ENCODE measurements around the gene FAM184A.

GRCh38 chr6:119124079-119124824 lies 45.8 kb upstream of the FAM184A start:
- no peak for TF ChIP-seq CTCF (IDR thresholded peaks at IDR 0.05; ENCODE audit: borderline replicate concordance, extremely low read depth, low read length, poor library complexity, severe bottlenecking)
- TF ChIP-seq EZH2 (IDR thresholded peaks at IDR 0.05; ENCODE audit: borderline replicate concordance, low read depth, low read length, severe bottlenecking) = no peak
